SJSA1 (cell line): ENCODE results near the gene CLINT1. TPM values are rescaled to one million over a fixed set of nuclear protein-coding genes. Genes with fewer than 3 reads are reported as not detected.

ENCODE experiments used
- DNase-seq, 2 experiments: peaks; one replicate each; pipeline ENCODE4 v3.0.0-alpha.2; 2015 to 2020; ENCODE audit warnings: low spot score in 2 of 2, low read depth in 1 of 2
- H3K27ac ChIP-seq: fragments of 250-450 bp; sonication (Bioruptor Pico); 2 replicates; pipeline ENCODE4 v1.5.1; 2020; ENCODE audit warnings: mild to moderate bottlenecking, moderate library complexity
- H3K27me3 ChIP-seq: fragments of 250-450 bp; sonication (Bioruptor Pico); replicated peaks from 2 replicates; pipeline ENCODE4 v1.5.1; 2020; ENCODE audit warnings: mild to moderate bottlenecking, moderate library complexity
- H3K36me3 ChIP-seq: fragments of 250-450 bp; sonication (Bioruptor Pico); 2 replicates; pipeline ENCODE4 v1.5.1; 2020; ENCODE audit warnings: mild to moderate bottlenecking
- H3K4me1 ChIP-seq: fragments of 250-450 bp; sonication (Bioruptor Pico); replicated peaks from 2 replicates; pipeline ENCODE4 v1.6.1; 2021; ENCODE audit warnings: mild to moderate bottlenecking
- H3K4me3 ChIP-seq: fragments of 250-450 bp; sonication (Bioruptor Pico); 2 replicates; pipeline ENCODE4 v1.5.1; 2020; ENCODE audit warnings: mild to moderate bottlenecking
- H3K9me3 ChIP-seq: fragments of 250-450 bp; sonication (Bioruptor Pico); replicated peaks from 2 replicates; pipeline ENCODE4 v1.5.1; 2020; ENCODE audit warnings: mild to moderate bottlenecking
- total RNA-seq: library from RNA; depleted of rRNA; stranded (reverse); fragments of >200 nt; shearing (Covaris generic); gene quantifications from 2 replicates; pipeline ENCODE4 v1.2.3, GENCODE V29; 2014

CLINT1 gene
- total RNA-seq, 1 experiment from 2014 or later: 95.4 TPM

- H3K9me3 ChIP-seq: no peaks in the 10 kb centered on the region
- no peak for DNase-seq
- H3K4me1 ChIP-seq: peaks cover 12% of the 10 kb centered on the region
- no peaks in the 10 kb centered on the region for H3K27me3 ChIP-seq
- H3K36me3 ChIP-seq: peaks cover 20% of the 10 kb centered on the region
- no peak overlapping the region for H3K27ac ChIP-seq
- no peak overlapping the region for H3K4me3 ChIP-seq
Observed at GRCh38 chr5:157747766-157748700, 110.9 kb downstream of the CLINT1 start.

GRCh38 chr5:157747173-157747740 lies 111.7 kb downstream of the CLINT1 start:
- H3K4me1 ChIP-seq: peaks cover 13% of the 10 kb centered on the region
- H3K27ac ChIP-seq: no peak overlapping the region
- H3K4me3 ChIP-seq: no peak overlapping the region
- no peaks in the 10 kb centered on the region for H3K27me3 ChIP-seq
- H3K9me3 ChIP-seq: no peaks in the 10 kb centered on the region
- H3K36me3 ChIP-seq: peaks cover 15% of the 10 kb centered on the region
- DNase-seq: no peak

DNA sequence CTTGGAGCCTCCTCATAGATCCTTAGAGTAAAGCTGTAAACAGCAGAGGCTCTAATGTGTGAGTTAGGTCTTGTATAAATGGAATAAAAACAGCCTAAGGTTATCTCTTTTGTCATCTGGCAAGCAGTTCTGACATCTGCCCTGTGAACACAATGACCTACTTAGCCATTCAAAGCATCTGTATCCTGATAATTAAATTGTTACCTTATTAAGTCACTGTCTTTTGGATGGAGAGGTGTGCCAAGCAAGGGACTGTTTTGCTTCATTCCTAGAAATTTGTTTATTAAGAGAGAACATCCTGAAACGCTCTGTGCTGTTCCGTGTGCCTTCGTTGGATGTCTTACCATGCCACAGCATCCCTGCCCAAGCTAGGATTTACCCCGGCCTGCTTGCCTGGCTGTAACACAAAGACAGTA lies 113.9 kb downstream of the CLINT1 start:
- Histone ChIP-seq H3K9me3 (no peaks in the 10 kb centered on the region), H3K27me3 (no peaks in the 10 kb centered on the region), H3K4me3 (peak overlapping the region; percentile 75), H3K27ac (no peak overlapping the region), H3K4me1 (peaks cover 13% of the 10 kb centered on the region), H3K36me3 (peaks cover 7% of the 10 kb centered on the region)
- DNase-seq: no peak

- H3K4me1 ChIP-seq: peaks cover 13% of the 10 kb centered on the region
- DNase-seq: peak in 1 of 2 experiments; percentile 44
- H3K4me3 ChIP-seq: peak overlapping the region; percentile 75
- no peaks in the 10 kb centered on the region for H3K27me3 ChIP-seq
- H3K27ac ChIP-seq: peak overlapping the region; percentile 35; the same call in 1 of the 2 replicates
- peaks cover 14% of the 10 kb centered on the region for H3K36me3 ChIP-seq
- H3K9me3 ChIP-seq: no peaks in the 10 kb centered on the region
Observed at GRCh38 chr5:157744051-157745011, 114.6 kb downstream of the CLINT1 start.

DNA sequence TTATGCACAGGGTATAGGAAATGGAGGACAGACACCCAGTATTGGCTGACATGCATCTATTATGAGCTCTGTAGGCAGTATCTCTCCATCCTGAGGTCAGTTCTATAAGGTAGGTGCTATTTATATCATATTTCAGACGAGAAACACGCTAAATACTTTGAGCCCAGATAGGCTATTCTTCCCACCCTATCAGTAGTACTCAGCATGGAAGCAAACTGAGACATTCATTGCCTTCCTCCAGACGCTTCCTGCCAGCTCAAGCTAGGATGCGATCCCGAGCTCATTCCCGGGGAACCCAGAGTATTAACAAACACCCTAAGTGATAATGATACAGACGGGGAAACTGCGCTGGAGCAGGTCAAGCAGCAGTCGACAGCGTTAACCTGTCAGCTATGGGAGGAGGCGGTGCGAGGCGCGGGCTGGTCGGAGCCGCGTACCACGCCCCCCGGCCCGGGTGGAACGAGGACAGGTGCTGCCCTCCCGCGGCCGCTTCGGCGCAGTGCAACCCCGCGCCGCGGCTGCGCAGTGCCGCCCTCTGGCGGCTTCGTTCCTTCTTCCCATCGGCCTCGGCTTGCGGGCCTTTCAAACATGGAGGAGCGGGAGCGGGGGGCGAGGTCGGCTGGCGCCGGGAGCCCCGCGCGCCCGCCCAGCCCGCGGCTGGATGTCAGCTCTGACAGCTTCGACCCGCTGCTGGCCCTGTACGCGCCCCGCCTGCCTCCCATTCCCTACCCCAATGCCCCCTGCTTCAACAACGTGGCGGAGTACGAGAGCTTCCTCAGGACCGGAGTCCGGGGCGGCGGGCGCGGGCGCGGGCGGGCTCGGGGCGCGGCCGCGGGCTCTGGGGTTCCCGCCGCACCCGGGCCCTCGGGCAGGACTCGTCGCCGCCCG lies 115.5 kb downstream of the CLINT1 start, which contains the start of gene LSM11:
Gene LSM11, plus strand, starts transcription at position 550 of the 888 bp plus-strand sequence. Its CDS starts 39 bp downstream, at position 589.
- Histone ChIP-seq H3K9me3 (no peaks in the 10 kb centered on the region), H3K27me3 (no peaks in the 10 kb centered on the region), H3K4me1 (peaks cover 13% of the 10 kb centered on the region), H3K4me3 (peak within 1 kb of the TSS; percentile 75), H3K27ac (peak within 1 kb of the TSS; percentile 35; the same call in 1 of the 2 replicates), H3K36me3 (peaks cover 18% of the 10 kb centered on the region)
- peak; percentile 89 to 98 for DNase-seq

- Histone ChIP-seq H3K9me3 (no peaks in the 10 kb centered on the region), H3K4me1 (peaks cover 13% of the 10 kb centered on the region), H3K27ac (no peak overlapping the region), H3K27me3 (no peaks in the 10 kb centered on the region), H3K36me3 (peaks cover 40% of the 10 kb centered on the region), H3K4me3 (no peak overlapping the region)
- no peak for DNase-seq
Observed at GRCh38 chr5:157741131-157741530, 117.8 kb downstream of the CLINT1 start.

DNA sequence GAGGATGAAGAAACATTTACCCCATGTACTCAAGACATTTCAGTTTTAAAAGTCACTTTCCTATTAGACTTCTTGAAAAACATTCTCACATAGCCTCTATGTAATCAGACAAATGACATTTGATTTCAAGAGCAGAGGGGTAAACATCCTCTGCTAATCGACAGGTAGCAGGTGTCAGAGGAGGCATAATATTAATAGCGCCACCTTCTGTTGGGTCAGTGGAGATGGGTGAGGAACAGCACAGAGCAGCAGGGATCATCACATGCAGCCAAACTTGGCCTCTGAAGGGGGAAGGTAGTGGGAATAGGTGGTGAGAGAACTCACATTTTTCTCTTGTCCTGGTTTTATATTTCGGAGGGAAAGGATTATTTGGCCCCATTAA lies 118.7 kb downstream of the CLINT1 start:
- H3K36me3 ChIP-seq: peaks cover 48% of the 10 kb centered on the region
- no peaks in the 10 kb centered on the region for H3K27me3 ChIP-seq
- DNase-seq: no peak
- no peak overlapping the region for H3K27ac ChIP-seq
- H3K4me1 ChIP-seq: peaks cover 13% of the 10 kb centered on the region
- H3K4me3 ChIP-seq: no peak overlapping the region
- H3K9me3 ChIP-seq: no peaks in the 10 kb centered on the region

- no peak overlapping the region for H3K27ac ChIP-seq
- H3K9me3 ChIP-seq: no peaks in the 10 kb centered on the region
- H3K4me3 ChIP-seq: no peak overlapping the region
Observed at GRCh38 chr5:157739388-157740228, 119.3 kb downstream of the CLINT1 start.

DNA sequence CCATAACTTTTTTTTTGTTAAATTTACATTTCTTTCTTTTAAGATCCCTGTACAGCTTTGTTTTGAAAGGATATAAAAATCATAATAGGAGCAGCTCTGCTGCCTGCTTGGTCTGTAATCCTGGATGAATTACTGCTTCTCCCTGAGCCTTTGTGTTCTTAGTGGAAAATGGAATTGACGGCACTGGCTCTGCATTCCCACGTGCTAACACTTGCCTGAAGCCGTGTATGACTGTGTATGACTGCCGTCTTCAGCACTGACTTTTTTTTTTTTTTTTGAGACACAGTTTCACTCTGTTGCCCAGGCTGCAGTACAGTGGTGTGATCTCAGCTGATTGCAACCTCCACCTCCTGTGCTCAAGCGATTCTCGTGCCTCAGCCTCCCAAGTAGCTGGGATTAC lies 123.0 kb downstream of the CLINT1 start:
- H3K4me3 ChIP-seq: no peak overlapping the region

More at GRCh38 chr5:157739388-157740228, 119.3 kb downstream of the CLINT1 start:
- peaks cover 7% of the 10 kb centered on the region for H3K4me1 ChIP-seq
- peaks cover 54% of the 10 kb centered on the region for H3K36me3 ChIP-seq
- no peaks in the 10 kb centered on the region for H3K27me3 ChIP-seq
- DNase-seq: no peak

More for the DNA sequence above, 123.0 kb downstream of the CLINT1 start:
- no peak overlapping the region for H3K27ac ChIP-seq
- no peaks in the 10 kb centered on the region for H3K9me3 ChIP-seq
- no peak for DNase-seq
- no peaks in the 10 kb centered on the region for H3K27me3 ChIP-seq
- H3K36me3 ChIP-seq: peaks cover 68% of the 10 kb centered on the region
- H3K4me1 ChIP-seq: no peaks in the 10 kb centered on the region
